Suppressor macrophage (primary cell): ENCODE results near the gene MYPN.
"Not testable (repeated sequence)": the region's sequence is repeated elsewhere in the genome, so short reads cannot be mapped to it uniquely, and the experiment has no call there.

ENCODE experiments used
- DNase-seq, 4 experiments: peaks; one replicate each; pipeline ENCODE4 v3.0.0-alpha.2; 2020 to 2022

MYPN gene

DNA sequence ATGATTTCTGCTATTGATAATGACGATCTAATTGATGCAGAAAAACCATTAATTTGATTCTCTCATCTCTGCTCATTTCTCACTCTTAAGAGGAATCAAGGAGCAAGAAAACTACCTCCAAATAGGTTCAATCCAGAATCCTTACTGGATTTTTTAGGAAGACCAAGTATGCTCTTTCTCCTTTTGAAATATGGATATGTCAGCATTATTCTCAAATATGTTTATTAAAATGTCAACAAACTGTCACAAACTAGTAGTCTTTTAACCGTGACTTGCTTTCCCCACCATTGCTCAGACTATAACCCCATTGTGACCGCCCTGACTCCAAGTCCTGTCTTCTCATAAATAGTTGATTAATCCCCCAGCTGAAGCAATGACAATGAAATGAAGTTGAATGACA, 123.8 kb downstream of the MYPN start:
- no peak for DNase-seq

GRCh38 chr10:68235111-68235510, 125.8 kb downstream of the MYPN start:
- no peak for DNase-seq

DNA sequence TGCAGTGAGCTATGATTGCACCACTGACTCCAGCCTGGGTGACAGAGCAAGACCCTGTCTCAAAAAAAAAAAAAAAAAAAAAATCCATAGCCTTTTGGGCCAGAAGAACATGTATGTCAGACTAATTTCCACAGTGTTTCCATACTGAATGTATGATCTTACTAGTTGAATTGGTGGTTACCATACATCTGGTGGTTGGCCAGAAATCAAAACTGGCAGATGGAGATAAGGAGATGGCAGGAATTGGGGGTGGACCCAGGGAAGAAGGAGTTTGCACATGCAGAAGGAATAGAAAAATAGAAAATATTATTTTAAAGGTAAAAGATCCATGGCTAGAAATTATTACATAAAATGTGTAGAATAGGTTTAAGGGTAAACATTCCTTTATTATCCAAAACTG, 126.3 kb downstream of the MYPN start:
- no peak for DNase-seq

DNA sequence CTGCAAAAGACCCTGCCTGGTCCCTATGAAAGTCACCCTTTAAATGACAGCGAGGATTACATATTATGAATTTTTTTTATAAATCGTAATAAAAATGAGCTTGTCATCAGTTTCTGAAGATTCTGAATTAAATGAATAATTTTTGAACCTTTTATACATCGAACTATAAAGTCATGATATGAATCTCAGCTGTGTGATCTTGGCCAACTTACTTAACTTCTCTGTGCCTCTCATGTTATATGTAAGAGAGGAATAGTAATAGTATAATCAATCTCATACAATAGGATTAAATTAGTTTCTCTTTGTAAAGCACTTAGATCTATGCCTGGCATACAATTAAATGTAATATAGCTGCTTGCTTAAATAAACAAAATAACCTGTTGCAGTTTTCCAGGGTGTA, 127.9 kb downstream of the MYPN start:
- DNase-seq = no peak

- no peak for DNase-seq
Measured at GRCh38 chr10:68238371-68238770, 129.1 kb downstream of the MYPN start.

DNA sequence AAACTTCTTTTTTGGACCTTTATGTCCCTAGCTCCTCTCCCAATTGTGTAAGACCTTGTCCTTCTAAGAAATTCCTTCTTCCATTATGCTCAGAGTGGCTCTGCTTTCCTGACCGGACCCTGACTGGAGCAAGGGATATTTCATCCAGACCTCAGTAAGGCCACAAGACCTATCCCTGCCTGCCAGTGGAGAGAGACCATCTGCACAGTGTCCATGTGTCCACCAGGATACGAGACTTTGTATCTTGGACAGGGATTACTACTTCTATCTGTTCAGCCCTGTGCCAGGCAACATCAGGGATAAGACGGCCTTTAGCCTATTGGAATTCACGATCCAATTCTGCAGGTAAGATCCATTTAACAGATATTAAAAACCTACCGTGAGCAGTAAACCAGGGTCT, 129.8 kb downstream of the MYPN start:
- DNase-seq = no peak

GRCh38 chr10:68239596-68240150, 130.4 kb downstream of the MYPN start:
- no peak for DNase-seq

DNA sequence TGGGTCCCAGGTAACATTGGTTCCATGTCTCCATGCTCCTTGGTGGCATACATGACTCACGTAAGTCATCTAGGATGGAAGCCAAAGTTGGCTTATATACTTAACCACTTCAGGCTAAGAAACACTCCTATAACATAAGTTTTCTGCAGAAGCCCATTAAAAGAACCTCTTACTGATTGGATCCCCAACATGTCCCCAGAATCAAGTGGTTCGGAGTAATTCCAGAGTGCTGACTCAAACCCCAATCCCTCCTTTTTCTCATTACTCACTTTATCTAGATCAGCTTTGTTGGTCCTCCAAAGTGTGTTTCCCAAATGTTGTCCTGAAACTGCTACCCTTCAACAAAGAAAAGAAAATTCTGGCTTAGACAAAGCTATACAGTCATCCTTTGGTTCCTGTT, 132.8 kb downstream of the MYPN start:
- no peak for DNase-seq

GRCh38 chr10:68246397-68246796, 137.1 kb downstream of the MYPN start:
- DNase-seq = not testable (repeated sequence)

- no peak for DNase-seq
Measured at GRCh38 chr10:68247931-68248330, 138.6 kb downstream of the MYPN start.

GRCh38 chr10:68249297-68249696, 140.0 kb downstream of the MYPN start:
- no peak for DNase-seq

DNA sequence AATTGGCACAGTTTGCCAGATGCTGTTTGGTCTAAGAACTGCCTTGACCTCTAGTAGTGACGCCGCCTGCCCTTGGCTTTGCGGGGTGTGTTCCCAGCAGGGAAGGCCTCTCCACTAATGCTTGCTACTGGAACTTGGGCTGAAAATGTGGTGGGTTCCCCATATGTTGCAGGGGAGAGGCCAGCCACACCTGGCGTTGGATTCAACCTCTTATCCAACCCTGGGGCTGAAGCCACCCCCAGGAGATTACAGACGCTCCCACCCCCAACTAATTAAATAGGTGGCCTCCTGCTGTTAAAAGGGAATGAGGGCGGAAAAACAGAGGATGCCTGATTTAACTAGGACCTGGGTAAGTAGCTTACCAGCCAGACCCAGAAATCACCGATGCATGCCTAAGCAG, 141.9 kb downstream of the MYPN start:
- DNase-seq = no peak

DNA sequence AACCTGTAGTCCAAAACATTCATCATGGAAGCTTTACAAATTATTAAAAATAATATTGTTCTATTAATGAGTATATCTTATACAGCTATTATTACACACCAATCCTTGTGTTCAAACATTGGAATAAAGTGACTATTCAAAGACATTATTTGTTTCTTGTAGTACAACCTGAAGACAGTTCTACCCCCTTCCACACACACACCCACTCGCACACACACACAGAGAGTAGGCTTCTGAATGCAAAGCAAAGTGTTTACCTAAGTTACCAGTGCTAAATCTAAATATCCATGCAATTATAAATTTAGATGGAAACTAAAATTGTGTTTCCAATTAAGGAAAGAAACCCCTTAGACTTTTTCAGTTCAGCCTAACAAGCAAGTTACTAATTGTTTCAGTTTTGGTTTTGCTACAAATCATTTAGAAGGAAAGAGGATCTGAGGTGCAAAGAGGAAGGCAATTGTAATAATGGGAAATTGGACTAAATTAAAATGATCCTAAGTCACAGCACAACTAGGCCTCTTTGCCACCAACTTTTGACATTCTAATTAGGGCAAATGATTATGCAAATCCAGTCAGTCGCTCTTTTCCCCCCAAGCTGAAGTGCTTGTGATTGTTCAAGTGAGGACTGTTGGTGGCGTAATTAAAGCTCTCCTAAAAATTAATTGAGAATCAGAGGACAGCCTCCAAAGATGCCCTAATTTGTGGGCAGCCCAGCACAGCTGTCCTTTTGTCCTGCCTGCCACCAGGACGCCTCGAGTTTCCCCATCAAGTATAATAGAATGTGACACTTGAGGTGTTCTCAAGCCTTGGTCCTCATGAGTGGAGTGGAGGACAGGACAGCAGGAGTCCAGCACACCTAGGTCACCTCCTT, 142.6 kb downstream of the MYPN start:
- peak in 1 of 4 experiments; percentile 24 for DNase-seq

DNA sequence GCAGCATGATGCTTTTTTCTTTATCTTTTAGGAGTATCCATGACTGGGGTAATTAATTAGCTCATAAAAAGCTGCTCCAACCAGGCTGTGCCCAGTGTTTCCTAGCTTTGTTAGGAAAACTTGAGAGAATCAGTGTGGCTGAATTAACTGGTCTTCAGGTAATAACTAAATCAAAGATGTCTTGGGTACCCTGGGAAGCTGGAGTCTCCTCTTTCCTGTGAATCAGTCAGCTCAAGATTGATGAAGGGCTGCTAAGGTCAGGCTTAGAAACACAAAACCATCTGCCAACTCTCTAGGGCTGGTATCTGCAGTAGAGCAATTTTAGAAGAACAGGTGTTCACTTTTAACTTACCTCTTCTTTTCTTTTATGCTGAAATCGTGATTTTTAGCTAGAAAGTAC, 144.1 kb downstream of the MYPN start:
- no peak for DNase-seq

GRCh38 chr10:68261132-68261856, 152.0 kb downstream of the MYPN start:
- DNase-seq = no peak
